GM19452 (cell line): ENCODE data around the gene UGT2B11.
"Not testable (repeated sequence)": the region's sequence is repeated elsewhere in the genome, so short reads cannot be mapped to it uniquely, and the experiment has no call there.

Experiments used
- ATAC-seq: cut with Tn5 transposase; IDR thresholded peaks from one replicate; pipeline ENCODE4 v1.9.1; 2021; ENCODE audit not compliant: unreplicated experiment

Gene UGT2B11

GRCh38 chr4:69170233-69171134 lies 44.1 kb downstream of the UGT2B11 start:
- peak; percentile 79 for ATAC-seq

GRCh38 chr4:69169171-69169570 lies 45.4 kb downstream of the UGT2B11 start:
- not testable (repeated sequence) for ATAC-seq

GRCh38 chr4:69167300-69167699 lies 47.2 kb downstream of the UGT2B11 start:
- ATAC-seq, result no peak

- not testable (repeated sequence) for ATAC-seq
These were observed 48.2 kb downstream of the UGT2B11 start for GRCh38 chr4:69166376-69166775.

GRCh38 chr4:69165707-69166106 lies 48.8 kb downstream of the UGT2B11 start:
- ATAC-seq, result not testable (repeated sequence)

- ATAC-seq, result no peak
These were observed 57.6 kb downstream of the UGT2B11 start for GRCh38 chr4:69156913-69157312.

GRCh38 chr4:69154021-69154420 lies 60.5 kb downstream of the UGT2B11 start:
- no peak for ATAC-seq
